Stimulated activated CD4-positive, alpha-beta T cell treated with anti-CD3 and anti-CD28 coated beads, Interleukin-2, amount 100 ng/mL, for 48 hours (primary cell): ENCODE measurements around the gene SLC25A38.

Source experiments
- DNase-seq, 2 donors: peaks; one replicate each; pipeline ENCODE4 v3.0.0-alpha.2; 2020

SLC25A38 gene

DNA sequence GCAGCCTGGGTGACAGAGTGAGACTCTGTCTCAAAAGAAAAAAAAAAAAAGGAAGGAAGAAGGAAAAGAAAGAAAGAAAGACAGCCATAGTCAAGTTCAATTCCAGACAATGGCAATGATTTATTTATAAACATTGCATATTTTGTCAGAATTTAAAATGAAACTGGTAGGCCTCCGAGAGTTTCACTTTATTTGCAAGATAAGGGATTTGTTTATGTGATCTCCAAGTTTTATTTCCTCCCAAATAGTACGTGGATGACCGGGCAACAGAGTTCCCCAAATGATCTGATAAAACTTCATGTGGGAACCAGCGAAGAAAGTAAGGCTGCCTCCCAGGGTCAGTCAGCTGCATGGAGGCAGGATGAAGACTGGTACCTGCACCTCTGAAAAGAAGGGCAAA, 55.7 kb downstream of the SLC25A38 start:
- DNase-seq, result no peak

DNA sequence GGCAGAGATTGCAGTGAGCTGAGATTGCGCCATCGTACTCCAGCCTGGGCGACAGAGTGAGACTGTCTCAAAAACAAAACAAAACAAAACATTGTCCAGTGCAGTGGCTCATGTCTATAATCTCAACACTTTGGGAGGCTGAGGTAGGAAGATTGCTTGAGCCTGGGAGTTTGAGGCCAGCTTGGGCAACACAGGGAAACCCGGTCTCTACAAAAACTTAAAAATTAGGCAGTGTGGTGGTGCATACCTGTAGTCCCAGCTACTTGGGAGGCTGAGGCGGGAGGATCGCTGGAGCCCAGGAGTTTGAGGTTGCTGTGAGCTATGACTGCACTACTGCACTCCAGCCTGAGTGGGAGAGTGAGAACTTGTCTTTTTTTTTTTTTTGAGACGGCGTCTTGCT, 57.1 kb downstream of the SLC25A38 start:
- no peak for DNase-seq

DNA sequence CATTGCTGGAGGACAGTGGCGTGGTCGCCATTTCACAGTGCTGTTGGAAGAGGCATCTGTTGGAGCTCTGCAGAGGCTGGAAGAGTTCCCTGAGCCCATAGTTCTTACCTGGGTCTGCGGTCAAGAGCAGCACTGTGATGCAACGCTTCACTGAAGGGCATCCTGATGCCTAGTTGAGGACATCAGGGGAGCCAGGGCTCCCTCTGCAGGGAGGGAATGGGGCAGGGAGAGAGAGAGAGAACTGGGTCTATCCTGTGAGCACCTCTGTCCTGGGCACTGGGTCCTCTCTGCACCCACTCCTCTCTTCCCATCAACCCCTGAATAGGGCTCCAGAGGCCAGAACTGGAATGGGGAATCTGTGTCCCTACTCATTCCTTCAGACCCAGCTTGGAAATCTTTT, 60.4 kb downstream of the SLC25A38 start:
- DNase-seq, result no peak

DNA sequence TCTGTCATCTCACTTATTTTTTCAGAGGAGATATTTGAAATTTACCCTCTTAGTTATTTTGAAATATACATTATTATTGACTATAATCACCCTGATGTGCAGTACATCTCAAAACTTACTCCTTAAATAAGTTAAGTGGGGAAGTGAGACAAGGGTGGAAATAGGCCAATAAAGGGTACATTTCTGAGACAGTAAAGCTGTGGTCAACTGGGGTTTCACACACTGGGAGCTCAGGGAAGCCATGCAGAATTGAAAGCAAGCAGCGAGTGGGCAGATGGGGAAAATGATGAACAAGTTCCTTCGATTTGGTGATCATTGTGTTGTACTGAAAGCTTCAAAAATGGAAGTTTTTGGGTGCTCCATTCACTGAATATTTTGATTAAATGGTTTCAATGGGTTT, 62.8 kb downstream of the SLC25A38 start:
- DNase-seq, result no peak

DNA sequence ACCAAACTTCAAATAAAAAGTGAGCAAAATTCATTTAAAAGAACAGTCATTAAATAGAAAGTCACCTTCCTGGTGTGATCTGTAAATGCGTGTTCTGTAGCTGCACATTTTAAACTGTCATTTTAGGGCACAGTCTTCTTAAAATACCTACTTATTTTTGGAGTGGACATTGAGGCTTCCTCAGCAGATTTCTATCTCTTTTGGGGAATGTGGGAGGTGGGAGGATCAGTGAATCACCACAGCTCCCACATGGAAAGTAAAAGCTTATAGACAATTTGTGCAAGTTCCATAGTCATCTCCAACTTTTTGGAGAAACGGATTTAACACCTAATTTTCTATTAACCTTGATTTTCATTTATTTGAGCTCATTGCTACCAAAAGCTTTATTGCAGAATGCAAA, 63.3 kb downstream of the SLC25A38 start:
- DNase-seq, result no peak
